HG02870 (cell line): ENCODE data around the gene TBX15.

Experiments
- ATAC-seq: cut with Tn5 transposase; IDR thresholded peaks from one replicate; pipeline ENCODE4 v1.9.1; 2021; ENCODE audit warnings: mild to moderate bottlenecking, moderate library complexity; ENCODE audit not compliant: unreplicated experiment

The TBX15 gene

DNA sequence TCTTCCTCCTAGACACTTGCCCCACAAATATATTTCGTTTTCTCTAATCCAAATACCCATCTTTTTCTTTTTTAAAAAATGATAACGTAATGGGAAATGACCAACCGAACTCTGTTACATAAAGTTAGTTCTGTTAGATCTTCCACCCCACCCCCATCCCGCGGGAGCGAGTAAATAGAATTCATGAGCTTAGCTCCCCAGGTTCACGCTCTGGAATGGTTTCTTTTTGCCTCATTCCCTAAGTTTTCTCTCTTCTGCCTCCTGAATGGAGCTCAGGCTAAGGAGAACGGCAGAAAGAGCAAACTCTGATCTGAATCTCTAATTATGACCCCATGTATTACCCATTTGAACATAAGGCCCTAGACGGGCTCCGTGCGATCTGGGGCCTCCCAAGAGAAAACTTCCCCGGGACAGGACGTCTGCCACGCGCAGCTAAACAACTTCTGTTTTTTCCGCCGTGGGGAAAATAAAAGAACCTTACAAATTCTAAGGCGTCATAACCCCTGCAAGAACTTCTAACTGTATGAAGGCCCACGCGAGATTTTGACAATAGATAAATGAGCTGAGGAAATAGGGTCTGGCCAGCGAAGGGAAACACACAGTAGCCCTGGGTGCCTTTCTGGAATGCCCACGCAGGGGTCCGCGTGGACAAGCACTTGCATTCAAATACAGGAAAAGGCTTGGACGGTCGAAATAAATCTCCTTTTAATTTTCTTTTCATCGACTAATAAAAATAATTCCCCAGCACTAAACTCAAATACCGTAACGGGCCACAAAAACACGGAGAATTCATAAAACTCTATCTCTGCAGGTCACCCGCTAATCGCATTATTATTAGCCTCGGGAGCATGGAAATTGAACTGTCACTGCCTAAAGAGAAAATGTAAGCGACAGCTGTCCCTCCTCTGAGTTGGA lies 2.2 kb downstream of the TBX15 start:
- no peak for ATAC-seq

- ATAC-seq: no peak
These were observed 3.2 kb downstream of the TBX15 start for GRCh38 chr1:118984722-118985639.

DNA sequence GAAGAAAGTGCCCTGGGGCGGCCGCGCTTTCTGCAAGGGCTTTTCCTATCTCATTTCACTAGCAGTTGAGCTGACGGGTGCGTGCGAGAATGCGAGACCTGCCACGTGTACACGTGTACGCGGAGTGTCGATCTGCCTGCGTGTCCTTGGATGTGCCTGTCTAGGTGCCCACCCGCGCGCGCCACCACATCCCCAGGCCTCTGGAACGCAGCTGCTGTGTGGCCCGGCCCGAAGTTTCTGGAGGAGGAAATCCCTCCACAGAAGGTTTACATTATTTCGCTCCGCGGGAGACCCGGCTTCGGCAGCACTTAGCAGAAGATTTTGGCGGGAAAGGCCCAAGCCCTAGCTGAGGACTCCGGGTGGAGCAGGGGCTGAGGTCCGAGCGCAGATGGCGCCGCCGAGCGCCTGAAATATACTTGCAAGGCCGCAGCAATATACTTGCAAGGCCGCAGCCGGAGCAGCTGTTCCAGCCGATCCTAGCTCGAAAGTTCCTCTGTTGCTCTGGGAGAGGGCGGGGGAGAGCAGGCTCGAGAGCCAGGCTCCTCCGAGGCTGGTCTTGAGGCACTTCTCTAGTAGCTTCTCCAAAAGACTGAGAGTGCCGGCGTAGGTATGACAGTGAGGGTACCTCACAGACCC lies 3.9 kb downstream of the TBX15 start:
- no peak for ATAC-seq

- ATAC-seq: no peak
These were observed 4.5 kb downstream of the TBX15 start for GRCh38 chr1:118983558-118984041.

DNA sequence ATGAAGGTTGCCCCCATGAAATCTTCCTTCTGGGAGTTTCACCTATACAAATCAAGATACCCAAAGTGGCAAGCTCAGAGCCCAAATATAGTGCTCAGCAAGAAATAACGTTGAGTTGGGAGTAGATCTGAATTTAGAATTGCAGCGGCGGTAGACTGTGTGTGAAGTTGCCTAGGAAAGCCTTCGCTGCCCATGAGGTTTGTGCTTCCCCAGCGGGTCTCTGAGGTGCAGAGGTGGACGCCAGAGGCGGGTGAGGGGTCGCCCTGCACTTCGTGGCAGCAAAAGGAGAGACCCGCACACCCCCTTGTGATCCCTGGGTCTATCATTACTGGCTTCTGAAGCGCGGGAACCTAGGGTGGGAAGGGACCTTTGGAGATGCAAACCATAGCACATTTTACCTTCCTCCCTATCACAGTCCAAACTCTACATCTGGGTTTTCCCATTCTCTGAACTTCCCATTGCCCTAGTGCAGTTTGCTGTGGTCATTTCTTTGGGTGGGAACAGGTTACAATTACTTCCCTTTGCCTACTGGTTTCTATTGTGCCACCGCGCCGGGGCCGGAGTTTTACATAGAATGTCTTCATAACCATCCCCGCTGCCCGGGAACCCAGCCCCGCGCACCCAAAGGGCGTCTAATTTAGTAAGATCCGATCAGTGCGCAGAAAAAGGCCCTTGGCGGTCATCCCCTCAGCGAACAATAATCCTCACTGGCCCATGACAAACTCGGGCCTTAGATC lies 5.2 kb downstream of the TBX15 start:
- no peak for ATAC-seq

DNA sequence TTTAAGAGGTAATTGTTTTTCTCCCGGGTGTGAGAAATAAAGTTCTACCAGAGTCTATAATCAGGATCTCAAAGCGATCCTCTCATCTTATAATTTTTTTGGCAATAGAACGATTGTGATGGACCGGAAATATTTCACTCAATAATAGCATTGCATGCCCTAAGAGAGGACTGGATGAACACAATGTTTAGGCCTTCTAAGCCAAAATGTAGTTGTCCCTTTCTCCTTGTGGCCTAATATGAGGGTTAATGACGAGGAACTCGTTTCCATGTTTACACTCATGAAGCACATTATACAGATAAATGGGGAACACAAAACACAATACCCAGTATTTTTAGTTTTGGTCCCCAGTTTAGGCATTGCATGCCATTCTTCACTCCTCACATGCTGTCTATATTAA lies 5.9 kb downstream of the TBX15 start:
- no peak for ATAC-seq

GRCh38 chr1:118981436-118981835 lies 6.7 kb downstream of the TBX15 start:
- ATAC-seq: no peak

- ATAC-seq: no peak
These were observed 8.2 kb downstream of the TBX15 start for GRCh38 chr1:118979754-118980575.

GRCh38 chr1:118978914-118979701 lies 9.0 kb downstream of the TBX15 start:
- ATAC-seq: no peak

GRCh38 chr1:118977600-118977999 lies 10.5 kb downstream of the TBX15 start:
- ATAC-seq: no peak

GRCh38 chr1:118974661-118975060 lies 13.5 kb downstream of the TBX15 start:
- ATAC-seq: no peak

GRCh38 chr1:118973531-118974137 lies 14.5 kb downstream of the TBX15 start:
- ATAC-seq: no peak

GRCh38 chr1:118973032-118973431 lies 15.1 kb downstream of the TBX15 start:
- no peak for ATAC-seq

DNA sequence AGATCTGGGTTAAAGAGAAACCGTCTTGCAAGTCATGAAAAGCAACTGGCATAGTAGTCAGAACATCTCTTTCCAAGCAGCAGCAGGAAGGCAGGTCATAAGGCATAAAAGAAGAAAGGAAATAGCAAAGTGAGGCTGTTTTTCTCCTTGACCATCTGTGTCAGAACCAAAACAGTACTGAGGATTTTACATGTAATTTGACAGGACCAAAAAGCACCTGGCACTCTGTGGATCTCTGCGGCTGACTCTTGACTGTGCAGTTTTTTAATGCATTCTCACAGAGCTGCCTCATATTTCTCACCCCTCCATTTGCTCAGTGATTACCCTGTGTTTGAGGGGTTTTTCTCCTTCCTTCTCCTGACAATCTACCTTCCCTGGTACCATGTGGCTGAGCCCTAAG lies 17.7 kb downstream of the TBX15 start:
- no peak for ATAC-seq

GRCh38 chr1:118963456-118964430 lies 24.4 kb downstream of the TBX15 start:
- no peak for ATAC-seq

DNA sequence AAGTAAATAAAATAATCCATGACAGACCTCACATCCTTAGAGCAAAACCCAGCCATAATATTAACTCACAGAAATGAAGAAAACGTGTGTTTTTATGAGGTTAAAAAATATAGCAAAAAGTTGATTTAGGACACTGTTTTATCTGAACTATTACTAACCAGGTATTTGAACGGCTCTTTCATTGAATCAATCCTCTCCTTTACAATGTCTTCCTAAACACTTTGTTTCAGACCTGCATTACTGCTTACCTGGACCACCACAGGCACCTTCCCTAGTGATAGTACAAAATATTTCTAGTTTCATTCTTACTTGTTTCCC lies 25.0 kb downstream of the TBX15 start:
- ATAC-seq: no peak

- no peak for ATAC-seq
These were observed 27.0 kb downstream of the TBX15 start for GRCh38 chr1:118961156-118961555.
